HepG2 (cell line): ENCODE measurements around the gene MAP3K21. TPM values are rescaled to one million over a fixed set of nuclear protein-coding genes. Genes with fewer than 3 reads are reported as not detected.

ENCODE experiments used
- ATAC-seq: fragments of 200-7000 bp; cut with Tn5 transposase; 3 replicates; pipeline ENCODE4 v1.9.1; 2020; ENCODE audit warnings: mild to moderate bottlenecking, moderate library complexity
- BruUV-seq: library from RNA; stranded (reverse); fragments of 400-500 nt; replicated peaks from 2 replicates; lab custom pipeline; 2021; lab: Mats Ljungman, UMichigan
- CTCF ChIA-PET: fragments of 300-600 bp; formaldehyde crosslinking; extraction: SDS; loops from one replicate; lab custom pipeline; 2021; ENCODE audit warnings: low total read pairs, inconsistent platforms, low intra/inter-chr PET ratio; lab: Yijun Ruan, JAX
- POLR2A ChIA-PET: fragments of 350-600 bp; sonication (Branson Sonifier 250); formaldehyde crosslinking; loops from one replicate; lab custom pipeline; 2020; ENCODE audit warnings: antibody characterized with exemption, inconsistent platforms; lab: Yijun Ruan, JAX
- DNase-seq: peaks from one replicate; pipeline ENCODE4 v3.0.0-alpha.2; 2015; ENCODE audit warnings: low spot score
- FAIRE-seq: peaks from 3 replicates; lab custom pipeline; 2011; peaks lifted over from hg19 to GRCh38; lab: Jason Lieb, UNC
- H2AFZ ChIP-seq: one replicate; pipeline ENCODE4 v1.6.1; 2011; ENCODE audit warnings: low read length, inconsistent platforms
- H3K27ac ChIP-seq: fragments of 300-600 bp; 3 replicates; pipeline ENCODE4 v1.8.0; 2011; ENCODE audit warnings: mixed run types, mild to moderate bottlenecking, mixed read lengths, low read length, inconsistent platforms; ENCODE audit not compliant: insufficient read depth; ENCODE audit errors: extremely low read length
- H3K27me3 ChIP-seq, 2 experiments: fragments of 200-600 bp in 1 of 2; 2 replicates in 1 of 2; 3 replicates in 1 of 2; pipeline versions ENCODE4 v1.6.0 to v1.8.0; 2011; ENCODE audit warnings: low read length in 2 of 2, mild to moderate bottlenecking in 2 of 2, moderate library complexity in 2 of 2, inconsistent platforms in 1 of 2; ENCODE audit not compliant: insufficient read depth in 2 of 2, control insufficient read depth in 1 of 2
- H3K36me3 ChIP-seq, 2 experiments: fragments of 200-600 bp in 1 of 2; replicated peaks in 1 of 2; 2 replicates in 1 of 2; 3 replicates in 1 of 2; pipeline versions ENCODE4 v1.5.1 to v1.8.0; 2011; ENCODE audit warnings: low read length in 2 of 2, inconsistent platforms in 1 of 2; ENCODE audit not compliant: insufficient read depth in 2 of 2, control insufficient read depth in 1 of 2
- H3K4me1 ChIP-seq: 2 replicates; pipeline ENCODE4 v1.5.1; 2012; ENCODE audit warnings: low read length, inconsistent platforms; ENCODE audit not compliant: insufficient read depth
- H3K4me2 ChIP-seq: 2 replicates; pipeline ENCODE4 v1.6.0; 2011; ENCODE audit warnings: low read depth, low read length, inconsistent platforms
- H3K4me3 ChIP-seq, 3 experiments: fragments of 200-600 bp in 1 of 3; sonication (generic), shearing (Covaris generic) in 1 of 3; replicated peaks in 1 of 3; 2 replicates each; pipeline ENCODE4 v1.5.1; 2011 to 2016; ENCODE audit warnings: low read length in 3 of 3, inconsistent platforms in 2 of 3, low read depth in 2 of 3, mild to moderate bottlenecking in 2 of 3, control low read depth in 1 of 3, mixed read lengths in 1 of 3; ENCODE audit not compliant: insufficient read depth in 1 of 3
- H3K79me2 ChIP-seq: one replicate; pipeline ENCODE4 v1.6.1; 2011; ENCODE audit warnings: low read length, inconsistent platforms; ENCODE audit not compliant: insufficient read depth
- H3K9ac ChIP-seq: 2 replicates; pipeline ENCODE4 v1.6.0; 2011; ENCODE audit warnings: mild to moderate bottlenecking, low read depth, low read length, inconsistent platforms; ENCODE audit not compliant: insufficient read depth
- H3K9me3 ChIP-seq: 2 replicates; pipeline ENCODE4 v1.5.1; 2012; ENCODE audit warnings: mild to moderate bottlenecking, low read length
- H4K20me1 ChIP-seq: 2 replicates; pipeline ENCODE4 v1.6.0; 2011; ENCODE audit warnings: inconsistent platforms, mild to moderate bottlenecking, low read length, moderate library complexity; ENCODE audit not compliant: insufficient read depth
- CEBPB ChIP-seq: IDR thresholded peaks from 2 replicates; pipeline ENCODE4 v1.6.1; 2011; ENCODE audit warnings: low read depth, low read length, improper control_type of control experiment, borderline replicate concordance
- MTA3 ChIP-seq: sonication (generic); formaldehyde crosslinking; IDR thresholded peaks from 2 replicates; pipeline ENCODE4 v1.4.0; 2020; ENCODE audit warnings: missing genetic modification reagents
- WGBS: methylation state at CpG from one replicate; pipeline ENCODE4 v1.1.6; 2017; ENCODE audit warnings: low lambda C conversion rate; 5-methylcytosine and 5-hydroxymethylcytosine counted together
- in situ Hi-C: cut with HindIII; loops from 2 replicates; pipeline ENCODE4 v1.10.0; 2017; ENCODE audit warnings: low pct_unique_long_range_greater_than_20kb; ENCODE audit not compliant: extremely low pct_ligation_motif_present
- intact Hi-C: fragments of 100-400 bp; cut with micrococcal nuclease; formaldehyde crosslinking; loops from one replicate; pipeline ENCODE4 v1.10.0; 2022; ENCODE audit not compliant: unreplicated experiment
- polyA plus RNA-seq, 8 experiments: library from polyadenylated mRNA; depleted of rRNA in 3 of 8; stranded (reverse) in 7 of 8; unstranded in 1 of 8; fragments of >200 nt; fragmentation: Illumina TruSeq in 4 of 8; extraction: Trizol in 4 of 8; gene quantifications; 2 replicates each; pipeline versions ENCODE4 v1.2.1 to v1.2.3, GENCODE V29; 2011 to 2016; ENCODE audit warnings: low read depth in 4 of 8, missing spikeins in 1 of 8, mixed read lengths in 1 of 8; ENCODE audit not compliant: insufficient read depth in 1 of 8
- total RNA-seq, 5 experiments: library from RNA; depleted of rRNA; stranded (reverse); fragments of >200 nt; fragmentation: Illumina TruSeq; extraction: Trizol; gene quantifications; 2 replicates each; pipeline ENCODE4 v1.2.3, GENCODE V29; 2016; ENCODE audit warnings: low read depth in 1 of 5
- TF ChIP-seq, protein P1 (sequence below): sonication (generic); formaldehyde crosslinking; IDR thresholded peaks from 2 replicates; pipeline ENCODE4 v1.5.0; 2020; ENCODE audit warnings: missing genetic modification reagents, mild to moderate bottlenecking, borderline replicate concordance
- TF ChIP-seq, protein P2 (sequence below): sonication (generic); formaldehyde crosslinking; IDR thresholded peaks from 2 replicates; pipeline ENCODE4 v1.5.1; 2020; ENCODE audit warnings: mild to moderate bottlenecking, missing genetic modification reagents, borderline replicate concordance
- TF ChIP-seq, protein P3 (sequence below): sonication (generic); formaldehyde crosslinking; IDR thresholded peaks from 2 replicates; pipeline ENCODE4 v1.8.1; 2023; ENCODE audit warnings: mild to moderate bottlenecking, moderate library complexity, missing genetic modification reagents

Gene MAP3K21
- total and polyA plus RNA-seq, 2 of the 13 experiments (the other 11 are each of a cell fraction or from before 2014, with no cell fraction given), result not detected

DNA sequence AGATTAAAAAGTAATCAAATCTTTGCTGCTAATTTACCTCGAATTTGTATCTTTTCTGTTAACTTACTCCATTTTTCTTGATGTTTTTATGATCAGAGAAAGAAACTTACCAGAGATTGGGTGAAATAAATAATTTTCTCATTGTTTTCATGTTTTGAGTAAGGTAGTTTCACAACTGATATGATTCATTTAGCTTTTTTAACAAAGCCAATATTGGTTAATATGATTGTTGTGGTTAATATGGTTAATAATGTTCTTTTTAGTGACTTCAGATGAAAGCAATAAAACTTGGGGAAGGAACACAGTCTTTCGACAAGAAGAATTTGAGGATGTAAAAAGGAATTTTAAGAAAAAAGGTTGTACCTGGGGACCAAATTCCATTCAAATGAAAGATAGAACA, 48.1 kb downstream of the MAP3K21 start (continued):
- TF ChIP-seq, protein P1, sequence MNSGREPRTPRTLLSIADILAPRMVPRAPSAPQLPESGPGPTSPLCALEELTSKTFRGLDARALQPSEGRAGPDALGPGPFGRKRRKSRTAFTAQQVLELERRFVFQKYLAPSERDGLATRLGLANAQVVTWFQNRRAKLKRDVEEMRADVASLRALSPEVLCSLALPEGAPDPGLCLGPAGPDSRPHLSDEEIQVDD (CRISPR knock-in tag), result no peak
- TF ChIP-seq, protein P2, sequence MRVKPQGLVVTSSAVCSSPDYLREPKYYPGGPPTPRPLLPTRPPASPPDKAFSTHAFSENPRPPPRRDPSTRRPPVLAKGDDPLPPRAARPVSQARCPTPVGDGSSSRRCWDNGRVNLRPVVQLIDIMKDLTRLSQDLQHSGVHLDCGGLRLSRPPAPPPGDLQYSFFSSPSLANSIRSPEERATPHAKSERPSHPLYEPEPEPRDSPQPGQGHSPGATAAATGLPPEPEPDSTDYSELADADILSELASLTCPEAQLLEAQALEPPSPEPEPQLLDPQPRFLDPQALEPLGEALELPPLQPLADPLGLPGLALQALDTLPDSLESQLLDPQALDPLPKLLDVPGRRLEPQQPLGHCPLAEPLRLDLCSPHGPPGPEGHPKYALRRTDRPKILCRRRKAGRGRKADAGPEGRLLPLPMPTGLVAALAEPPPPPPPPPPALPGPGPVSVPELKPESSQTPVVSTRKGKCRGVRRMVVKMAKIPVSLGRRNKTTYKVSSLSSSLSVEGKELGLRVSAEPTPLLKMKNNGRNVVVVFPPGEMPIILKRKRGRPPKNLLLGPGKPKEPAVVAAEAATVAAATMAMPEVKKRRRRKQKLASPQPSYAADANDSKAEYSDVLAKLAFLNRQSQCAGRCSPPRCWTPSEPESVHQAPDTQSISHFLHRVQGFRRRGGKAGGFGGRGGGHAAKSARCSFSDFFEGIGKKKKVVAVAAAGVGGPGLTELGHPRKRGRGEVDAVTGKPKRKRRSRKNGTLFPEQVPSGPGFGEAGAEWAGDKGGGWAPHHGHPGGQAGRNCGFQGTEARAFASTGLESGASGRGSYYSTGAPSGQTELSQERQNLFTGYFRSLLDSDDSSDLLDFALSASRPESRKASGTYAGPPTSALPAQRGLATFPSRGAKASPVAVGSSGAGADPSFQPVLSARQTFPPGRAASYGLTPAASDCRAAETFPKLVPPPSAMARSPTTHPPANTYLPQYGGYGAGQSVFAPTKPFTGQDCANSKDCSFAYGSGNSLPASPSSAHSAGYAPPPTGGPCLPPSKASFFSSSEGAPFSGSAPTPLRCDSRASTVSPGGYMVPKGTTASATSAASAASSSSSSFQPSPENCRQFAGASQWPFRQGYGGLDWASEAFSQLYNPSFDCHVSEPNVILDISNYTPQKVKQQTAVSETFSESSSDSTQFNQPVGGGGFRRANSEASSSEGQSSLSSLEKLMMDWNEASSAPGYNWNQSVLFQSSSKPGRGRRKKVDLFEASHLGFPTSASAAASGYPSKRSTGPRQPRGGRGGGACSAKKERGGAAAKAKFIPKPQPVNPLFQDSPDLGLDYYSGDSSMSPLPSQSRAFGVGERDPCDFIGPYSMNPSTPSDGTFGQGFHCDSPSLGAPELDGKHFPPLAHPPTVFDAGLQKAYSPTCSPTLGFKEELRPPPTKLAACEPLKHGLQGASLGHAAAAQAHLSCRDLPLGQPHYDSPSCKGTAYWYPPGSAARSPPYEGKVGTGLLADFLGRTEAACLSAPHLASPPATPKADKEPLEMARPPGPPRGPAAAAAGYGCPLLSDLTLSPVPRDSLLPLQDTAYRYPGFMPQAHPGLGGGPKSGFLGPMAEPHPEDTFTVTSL (CRISPR knock-in tag), result no peak

DNA sequence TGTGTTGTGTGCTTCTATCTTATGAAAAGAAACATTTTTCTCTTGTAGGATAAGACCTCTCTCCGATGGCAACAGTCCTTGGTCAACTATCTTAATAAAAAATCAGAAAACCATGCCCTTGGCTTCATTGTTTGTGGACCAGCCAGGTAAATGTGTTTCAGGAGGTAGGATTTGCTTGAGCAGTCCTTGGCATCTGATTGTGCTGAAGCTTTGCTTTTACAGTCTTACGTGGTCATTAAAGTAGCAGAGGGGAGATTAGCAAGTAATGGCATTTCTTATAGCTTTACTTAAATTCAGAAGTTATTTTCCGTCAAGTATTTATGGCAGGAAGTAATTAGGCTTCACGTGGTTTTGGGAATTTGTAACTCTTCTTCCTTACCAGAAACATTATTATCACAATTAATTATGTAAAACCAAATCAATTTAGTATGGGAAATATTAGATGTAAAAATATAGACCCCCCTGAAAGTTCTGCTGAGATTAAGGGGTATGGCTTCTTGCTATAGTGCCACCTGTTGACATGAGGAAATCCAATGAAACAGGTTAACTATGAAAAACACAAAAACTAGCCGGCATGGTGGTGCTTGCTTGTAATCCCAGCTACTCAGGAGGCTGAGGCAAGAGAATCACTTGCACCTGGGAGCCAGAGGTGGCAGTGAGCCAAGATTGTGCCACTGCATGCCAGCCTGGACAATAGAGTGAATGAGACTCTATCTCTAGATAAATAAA, 49.0 kb downstream of the MAP3K21 start:
- DNase-seq (no peak), FAIRE-seq (no peak), ATAC-seq (no peak)
- Histone ChIP-seq H3K4me3 (no peak overlapping the region), H3K27ac (no peak overlapping the region), H3K36me3 (no peaks in the 10 kb centered on the region), H4K20me1 (no peaks in the 10 kb centered on the region), H3K4me2 (no peak overlapping the region), H3K9me3 (no peaks in the 10 kb centered on the region), H2AFZ (no peak overlapping the region), H3K4me1 (no peaks in the 10 kb centered on the region), H3K27me3 (peaks cover 0 to 5% of the 10 kb centered on the region in 2 experiments; a peak in 1 of 5 replicates), H3K9ac (no peak overlapping the region), H3K79me2 (no peaks in the 10 kb centered on the region)
- POLR2A ChIA-PET, result no interaction called here
- intact Hi-C loops, result no loop called here
- 26% methylated on average over 5 of the region's 5 CpGs for WGBS
- in situ Hi-C loops, result no loop called here
- CTCF ChIA-PET, result no interaction called here
- no TSS peak for BruUV-seq
- TF ChIP-seq MTA3 (CRISPR knock-in tag) (no peak), CEBPB (no peak)
- TF ChIP-seq, protein P3, sequence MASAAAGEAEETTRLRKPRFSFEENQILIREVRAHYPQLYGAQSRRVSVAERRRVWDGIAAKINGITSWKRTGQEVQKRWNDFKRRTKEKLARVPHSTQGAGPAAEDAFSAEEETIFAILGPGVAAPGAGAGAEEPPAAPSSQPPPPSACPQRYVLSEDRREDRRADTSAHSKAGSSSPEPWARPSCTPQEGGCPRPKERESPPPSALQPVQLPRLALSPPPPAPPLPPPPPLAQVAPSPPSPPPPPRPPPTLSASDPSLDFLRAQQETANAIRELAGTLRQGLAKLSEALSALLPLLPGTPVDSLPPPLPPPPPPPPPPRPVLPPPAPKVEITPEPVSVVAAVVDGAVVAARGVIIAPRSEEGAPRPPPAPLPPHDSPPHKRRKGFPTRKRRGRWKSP (CRISPR knock-in tag), result no peak
